Esophagus muscularis mucosa (tissue), 3 donors: ENCODE measurements around the gene NR2E3.

Source experiments
- CTCF ChIP-seq, 3 experiments: fragments of 200-600 bp in 2 of 3; fragments of 450-650 bp in 1 of 3; sonication (generic) in 2 of 3; IDR thresholded peaks; one replicate each; pipeline ENCODE4 v1.5.1; 2017 to 2019; ENCODE audit warnings: antibody characterized with exemption in 3 of 3, mild to moderate bottlenecking in 2 of 3, moderate library complexity in 1 of 3
- POLR2A ChIP-seq: fragments of 450-650 bp; IDR thresholded peaks from one replicate; pipeline ENCODE4 v1.6.1; 2017; ENCODE audit warnings: antibody characterized with exemption, moderate library complexity, mild to moderate bottlenecking, low read depth
- POLR2AphosphoS5 ChIP-seq, 2 donors: sonication (generic); formaldehyde crosslinking; IDR thresholded peaks; one replicate each; pipeline ENCODE4 v1.6.1; 2017; ENCODE audit warnings: antibody characterized with exemption in 2 of 2

- TF ChIP-seq CTCF (IDR thresholded peaks at IDR 0.05), result no peak
- no peak for TF ChIP-seq POLR2AphosphoS5 (IDR thresholded peaks at IDR 0.05)
- TF ChIP-seq POLR2A, result no peak
These were observed 8.3 kb upstream of the NR2E3 start for GRCh38 chr15:71801935-71802655.
